CD4-positive, alpha-beta T cell treated with Interleukin-6 for 4 hours (primary cell): Measurements from ENCODE around the gene CEP78.

Experiments used
- DNase-seq: peaks from one replicate; pipeline ENCODE4 v3.0.0-alpha.2; 2020; ENCODE audit warnings: mixed read lengths

The CEP78 gene

DNA sequence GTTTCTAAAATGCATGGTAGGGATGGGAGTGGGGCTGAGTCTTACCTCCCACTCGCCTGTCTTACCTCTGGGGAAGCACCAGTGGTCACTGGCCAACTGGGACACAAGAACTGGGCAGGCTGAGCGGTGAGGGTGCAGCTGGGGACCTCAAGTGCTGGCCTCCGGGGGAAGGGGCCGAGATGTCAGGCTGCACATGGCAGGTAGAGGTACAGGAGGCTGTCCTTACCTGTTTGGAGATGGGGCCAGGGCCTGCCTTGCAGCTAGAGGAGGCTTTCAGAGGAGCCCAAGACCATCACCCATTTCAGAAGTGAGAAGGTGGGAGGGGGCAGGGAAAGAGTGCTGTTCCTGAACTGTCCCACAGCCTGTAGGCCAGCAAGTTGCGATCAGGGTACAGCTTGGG is 75.2 kb downstream of the CEP78 start:
- DNase-seq: no peak

DNA sequence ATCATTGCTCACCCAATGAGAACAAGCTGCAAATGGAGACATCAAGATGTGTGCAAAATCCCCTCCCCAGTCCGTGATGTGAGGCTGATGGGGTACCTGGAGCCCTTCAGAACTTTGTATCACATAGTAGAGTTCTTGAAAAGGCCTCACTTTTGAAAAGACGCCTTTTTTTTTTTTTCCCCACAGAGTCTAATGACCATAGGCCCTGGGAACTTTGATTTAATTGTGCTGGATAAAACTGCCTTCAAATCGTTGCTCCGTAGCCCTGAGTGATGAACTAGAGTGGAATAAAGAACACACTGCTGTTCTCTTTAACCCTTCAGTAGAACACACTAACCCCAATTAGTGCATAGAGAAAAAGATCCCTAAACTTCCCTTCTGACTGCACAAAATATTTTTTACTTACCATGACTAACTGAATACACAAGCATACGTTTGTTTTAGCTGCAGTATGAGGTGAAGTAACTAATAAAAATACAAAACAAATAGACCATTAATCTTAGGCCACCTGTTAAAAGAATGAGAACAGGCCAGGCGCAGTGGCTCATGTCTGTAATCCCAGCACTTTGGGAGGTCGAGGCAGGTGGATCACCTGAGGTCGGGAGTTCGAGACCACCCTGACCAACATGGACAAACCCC is 76.1 kb downstream of the CEP78 start:
- no peak for DNase-seq

DNA sequence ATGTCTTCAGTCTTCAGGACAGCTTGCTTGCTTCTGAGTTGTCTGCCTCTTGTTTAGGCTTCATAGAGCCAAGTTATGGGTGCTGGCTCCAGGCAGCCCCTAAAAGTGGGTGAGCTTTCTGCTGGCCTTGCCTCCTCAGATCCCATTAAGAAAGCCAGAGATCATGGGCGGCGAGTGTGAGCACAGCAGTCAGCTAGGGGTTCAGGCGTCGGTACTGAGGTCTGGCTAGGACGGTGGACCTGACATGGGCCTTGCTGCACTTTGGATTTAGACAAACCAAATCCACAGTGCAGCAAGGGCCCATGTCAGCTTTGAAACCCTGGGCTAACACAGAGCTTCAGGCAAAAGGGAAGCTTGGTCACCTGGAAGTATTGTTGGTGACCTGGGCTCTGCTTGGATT is 78.7 kb downstream of the CEP78 start:
- DNase-seq: no peak

DNA sequence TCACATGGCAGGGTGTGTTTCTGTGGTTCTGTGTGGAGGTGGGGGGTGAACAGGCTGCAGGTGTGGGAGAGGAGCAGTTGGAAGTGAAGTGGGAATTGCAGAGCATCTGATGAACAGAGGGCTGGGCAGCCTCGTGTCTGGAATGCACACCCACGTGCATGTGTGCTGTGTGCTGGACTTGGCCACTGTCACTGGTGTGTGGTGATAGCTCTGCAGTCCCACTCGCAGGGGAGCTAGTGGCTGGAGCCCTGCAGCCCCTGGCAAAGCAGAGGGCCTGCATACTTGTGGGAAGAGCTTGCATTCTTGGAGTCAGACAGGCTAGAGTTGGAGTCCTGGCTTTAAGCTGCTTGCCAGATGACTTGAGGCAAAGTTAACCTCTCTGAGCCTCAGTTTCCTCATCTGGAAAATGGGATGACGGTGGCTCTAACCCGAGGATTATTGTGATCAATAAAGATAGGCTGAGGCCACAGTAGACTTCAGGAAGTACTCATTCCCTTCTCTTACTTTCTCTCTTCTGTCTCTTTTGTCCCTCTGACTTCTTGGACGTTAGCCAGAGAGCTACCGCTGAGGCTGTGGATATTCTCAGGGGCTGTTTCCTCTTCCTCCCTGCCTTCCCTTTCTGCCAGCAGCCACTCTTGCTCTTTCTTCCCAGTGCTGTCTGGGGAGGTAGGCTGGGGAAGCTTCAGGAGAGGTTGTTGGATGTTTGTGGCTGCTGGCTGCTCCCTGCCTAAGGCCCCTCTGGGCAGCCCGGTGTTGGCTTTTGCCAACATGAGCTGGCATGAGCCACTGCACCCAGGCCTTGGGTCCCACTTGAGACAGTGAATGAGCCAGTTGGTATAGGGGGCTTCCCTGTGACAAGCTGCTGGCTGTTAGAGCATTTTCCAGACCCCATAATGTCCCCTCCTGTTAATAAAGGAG is 79.3 kb downstream of the CEP78 start:
- no peak for DNase-seq

DNA sequence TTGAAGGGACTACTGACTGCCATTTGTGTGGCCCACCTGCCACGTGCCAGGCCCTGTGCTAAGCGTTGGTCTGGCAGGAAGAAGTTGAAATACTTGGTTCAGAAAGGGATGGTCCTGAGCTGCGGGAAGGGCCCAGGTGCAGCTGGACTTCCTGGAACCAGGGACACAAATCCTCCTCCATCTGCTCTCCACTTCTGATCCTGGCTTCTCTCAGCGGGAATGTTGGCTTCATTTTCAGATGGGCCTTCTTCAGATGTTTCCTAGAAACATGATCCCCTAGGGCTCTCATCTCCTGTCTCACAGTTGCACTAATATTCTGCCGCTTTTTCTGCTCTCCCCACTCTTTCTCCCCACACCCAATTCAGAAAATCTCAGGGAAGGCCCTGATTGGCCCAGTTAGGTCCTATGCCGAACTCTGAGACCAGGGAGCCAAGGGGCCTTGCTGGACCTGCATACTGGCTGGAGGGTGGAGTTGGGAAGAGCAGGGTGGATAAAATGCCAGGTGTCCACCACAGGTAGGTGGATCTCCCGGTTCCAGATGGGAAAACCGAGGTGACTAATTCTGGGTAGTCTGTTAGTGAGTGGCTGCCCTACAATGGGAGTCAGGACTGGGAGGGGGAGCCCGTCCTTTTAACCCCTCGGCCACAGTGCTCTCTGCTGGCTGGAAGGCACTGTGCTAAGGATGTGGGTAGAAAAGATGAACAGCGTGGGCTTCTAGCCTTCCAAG is 80.5 kb downstream of the CEP78 start:
- no peak for DNase-seq

DNA sequence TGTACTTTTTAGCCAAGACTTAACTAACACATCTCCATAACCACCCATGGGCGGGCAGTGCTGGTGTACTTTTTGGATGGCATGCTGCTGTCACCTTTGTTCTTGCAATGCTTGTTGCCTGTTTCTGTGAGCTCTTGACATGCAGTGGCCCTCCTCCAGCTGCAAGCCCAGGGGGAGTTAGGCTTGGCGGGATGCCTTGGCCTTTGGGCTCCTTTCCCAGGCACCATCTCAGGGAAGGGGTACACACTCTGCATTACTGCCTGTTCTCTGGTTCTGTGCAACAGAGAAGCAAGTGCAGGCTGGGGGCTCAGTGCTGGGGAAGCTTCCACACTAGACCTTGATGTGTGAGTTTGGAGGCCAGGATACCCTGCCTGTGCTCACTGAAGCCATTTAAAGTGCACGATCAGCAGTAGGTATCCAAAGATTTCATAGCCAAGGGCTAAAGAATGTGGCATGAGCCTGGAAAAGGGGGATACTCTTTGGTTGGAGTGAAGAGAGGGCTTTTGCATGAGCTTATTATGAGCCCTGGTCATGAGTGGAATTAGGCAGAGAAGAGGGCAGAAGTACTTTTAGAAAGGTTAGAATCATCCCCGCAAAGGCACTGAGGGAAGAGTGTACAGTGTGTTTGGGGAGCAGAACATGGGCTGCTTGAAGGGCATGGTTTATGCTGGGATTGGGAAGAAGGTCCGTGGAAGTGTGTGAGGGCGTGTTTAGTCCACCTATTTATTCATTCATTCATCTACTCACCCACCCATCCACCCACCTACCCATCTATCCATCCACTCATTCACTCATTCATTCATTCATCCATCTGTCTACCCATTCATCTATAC is 83.5 kb downstream of the CEP78 start:
- DNase-seq: no peak

DNA sequence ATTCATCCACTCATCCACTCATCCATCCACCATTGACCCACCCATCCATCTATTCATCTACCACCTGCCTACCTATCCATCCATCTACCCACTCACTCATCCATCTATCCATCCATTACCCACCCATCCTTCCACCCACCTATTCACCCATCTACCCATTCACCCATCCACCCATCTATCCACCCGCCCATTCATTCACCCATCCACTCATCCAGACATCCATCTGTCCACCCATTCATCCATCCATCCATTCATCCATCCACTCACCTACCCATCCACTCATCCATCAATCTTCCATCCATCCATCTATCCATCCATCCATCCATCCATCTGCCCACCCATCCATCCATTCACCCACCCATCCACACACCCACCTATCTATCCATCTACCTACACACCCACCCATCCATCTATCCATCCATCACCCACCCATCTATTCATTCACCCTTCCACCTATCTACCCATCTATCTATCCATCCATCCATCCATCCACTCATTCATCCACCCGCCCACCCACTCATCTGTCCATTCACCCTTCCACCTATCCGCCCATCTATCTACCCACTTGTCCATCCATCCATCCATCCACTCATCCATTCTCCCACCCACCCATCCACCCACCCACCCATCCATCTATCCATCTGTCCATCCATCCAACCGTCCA is 84.3 kb downstream of the CEP78 start:
- no peak for DNase-seq

DNA sequence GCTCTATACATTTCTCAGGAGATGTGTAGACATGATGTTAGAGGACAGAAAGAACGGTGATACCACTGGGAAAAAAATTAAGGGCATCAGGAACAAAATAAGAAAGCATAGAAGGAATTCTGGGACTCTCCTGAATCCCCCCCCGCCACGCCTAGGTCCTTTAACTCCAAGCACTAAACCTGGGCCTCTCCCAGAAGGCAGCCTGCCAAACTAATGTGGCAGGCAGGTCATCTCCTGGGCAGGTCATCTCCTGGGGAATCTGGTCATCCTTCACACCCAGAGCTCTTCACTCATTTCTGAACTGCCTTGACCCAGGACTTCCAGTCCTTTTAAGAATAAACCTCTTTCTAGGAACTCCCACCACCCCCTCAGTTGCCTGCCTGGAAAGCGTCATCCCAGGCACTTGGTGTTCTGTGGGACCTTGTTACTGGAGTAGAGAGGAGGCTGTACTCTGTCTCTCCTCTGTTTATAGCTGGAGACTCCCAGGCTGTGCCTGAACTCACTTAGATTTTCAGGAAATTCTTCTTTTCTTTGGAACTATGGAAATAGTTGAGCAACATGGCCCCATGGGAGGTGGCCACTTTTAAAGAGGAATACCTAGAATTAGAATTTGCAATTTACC is 85.1 kb downstream of the CEP78 start:
- no peak for DNase-seq

DNA sequence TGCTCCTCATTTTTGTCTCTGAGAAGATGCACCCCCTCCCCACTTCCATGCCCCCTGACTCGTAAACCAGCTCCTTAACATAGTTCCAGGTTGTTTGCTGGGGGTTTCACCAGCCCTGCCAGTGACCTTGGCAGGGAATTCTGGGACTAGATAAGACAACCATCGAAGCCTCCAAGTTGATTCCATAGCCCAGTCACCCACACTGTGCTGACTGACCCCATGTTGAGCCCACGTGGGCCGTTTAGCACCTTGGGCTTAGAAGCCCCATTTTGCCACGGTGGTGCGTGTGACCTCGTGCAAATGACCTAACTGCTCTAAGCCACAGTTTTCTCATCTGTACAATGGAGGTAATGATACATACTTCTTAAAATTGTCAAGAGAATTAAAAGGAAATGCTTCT is 85.6 kb downstream of the CEP78 start:
- no peak for DNase-seq

DNA sequence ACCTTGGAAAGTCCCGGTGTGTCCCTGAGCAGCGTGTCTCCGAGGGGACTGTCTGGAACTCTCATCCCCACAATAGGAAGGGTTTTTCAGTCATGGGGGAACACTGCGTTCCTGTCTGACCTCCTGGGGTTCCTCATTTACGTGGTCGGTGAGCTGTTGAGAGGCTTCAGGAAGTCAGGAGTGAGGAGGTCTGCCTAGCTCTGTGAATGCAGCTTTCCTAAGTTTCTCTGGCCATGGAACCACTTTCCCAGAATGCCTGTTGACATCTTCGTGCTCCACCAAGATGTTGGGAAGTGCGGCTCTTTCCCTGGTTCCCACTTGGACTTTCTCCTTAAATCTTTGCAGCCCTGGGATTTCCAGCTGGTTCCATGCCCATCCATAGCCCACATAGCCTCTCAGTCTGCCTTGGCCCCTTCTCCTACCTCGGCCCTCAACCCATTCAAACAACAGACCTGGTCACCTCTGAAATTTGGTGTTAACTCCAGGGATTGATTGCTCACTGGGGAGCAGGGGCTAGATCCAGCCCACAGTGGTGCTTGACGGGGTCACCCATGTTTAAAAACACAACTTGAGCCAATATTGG is 88.3 kb downstream of the CEP78 start:
- no peak for DNase-seq

DNA sequence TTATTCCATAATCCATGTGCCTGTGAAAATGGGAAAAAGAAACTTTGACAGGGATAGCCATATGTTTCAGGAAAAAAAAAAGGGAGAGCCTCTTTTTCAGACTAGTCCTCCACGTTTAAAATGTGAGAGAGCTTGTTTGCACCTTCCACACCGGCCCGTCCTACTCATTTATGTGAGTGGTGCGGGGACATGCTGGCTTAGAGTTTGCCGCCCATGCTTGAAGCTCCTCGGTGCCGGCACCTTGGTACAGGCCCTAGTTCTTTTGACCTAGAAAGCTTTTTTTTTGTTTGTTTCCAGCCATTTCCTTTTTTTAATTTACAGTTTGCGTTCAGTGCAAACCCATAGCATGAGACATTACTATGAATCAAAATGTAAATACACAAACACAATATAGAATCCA is 88.8 kb downstream of the CEP78 start:
- DNase-seq: no peak

DNA sequence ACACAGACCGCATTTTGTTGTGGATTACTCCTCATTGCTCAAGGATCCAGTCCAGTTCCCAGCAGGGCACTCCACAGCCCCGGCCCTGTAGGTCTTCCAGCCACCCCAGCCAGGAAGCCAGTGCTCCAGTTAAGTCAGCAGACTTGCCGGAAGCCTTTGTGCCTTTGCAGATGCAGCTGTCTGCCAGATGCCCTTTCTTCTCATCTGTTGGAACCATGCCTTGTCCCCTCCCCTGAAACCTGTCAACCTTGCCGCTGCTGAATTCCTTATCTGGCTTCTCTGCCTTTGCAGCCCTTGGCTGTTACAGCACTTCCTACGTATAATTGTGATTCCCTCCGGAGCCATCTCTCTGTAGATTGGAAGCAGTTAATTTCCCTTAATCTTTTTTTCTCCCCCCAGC is 89.5 kb downstream of the CEP78 start:
- no peak for DNase-seq

DNA sequence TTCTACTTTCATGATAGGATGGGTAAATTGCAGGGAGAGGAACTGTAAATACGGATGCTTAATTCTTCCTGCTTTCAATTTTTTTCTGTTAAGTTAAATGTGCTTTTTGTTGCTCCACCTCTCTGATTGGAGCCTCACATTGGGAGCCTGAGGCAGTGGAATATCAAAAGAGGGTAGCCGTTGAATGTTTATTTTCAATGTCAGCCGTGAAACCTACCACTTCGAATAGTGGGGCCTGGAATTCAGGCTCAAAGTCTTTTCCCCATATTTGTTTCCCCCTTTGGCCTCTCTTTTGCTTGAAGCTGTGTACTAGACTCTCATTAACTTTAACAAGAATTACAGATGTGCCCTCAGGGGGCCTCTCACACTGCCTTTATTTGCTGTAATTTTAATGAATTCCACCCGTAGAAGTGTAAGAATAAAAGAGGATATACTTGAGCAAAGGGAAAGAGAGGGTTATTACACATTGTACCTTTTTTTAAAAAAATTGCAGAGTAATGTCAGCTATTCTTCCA is 90.0 kb downstream of the CEP78 start:
- no peak for DNase-seq

DNA sequence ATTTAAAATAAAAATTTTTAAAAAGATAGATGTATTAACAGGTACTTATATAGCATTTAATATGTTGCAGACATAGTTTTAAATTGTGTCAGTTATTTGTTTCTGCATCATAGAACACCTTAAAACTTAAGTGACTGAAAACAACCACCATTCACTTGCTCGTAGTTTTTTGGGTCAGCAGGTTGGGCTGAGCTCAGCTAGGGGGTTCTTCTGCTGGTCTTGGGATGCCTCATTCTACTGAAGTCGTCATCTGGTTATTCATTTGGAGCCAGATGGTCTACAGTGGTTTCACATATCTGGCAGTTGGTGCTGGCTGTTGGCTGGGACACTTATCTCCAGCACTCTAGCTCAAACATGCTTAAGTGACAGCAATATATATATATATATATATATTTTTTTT is 90.7 kb downstream of the CEP78 start:
- no peak for DNase-seq
